GM12878 (cell line): ENCODE data around the gene PRKCG. TPM values are rescaled to one million over a fixed set of nuclear protein-coding genes. Genes with fewer than 3 reads are reported as not detected.
"Not testable (repeated sequence)": the region's sequence is repeated elsewhere in the genome, so short reads cannot be mapped to it uniquely, and the experiment has no call there.

ENCODE experiments used
- ATAC-seq: fragments of 200-7000 bp; cut with Tn5 transposase; 3 replicates; pipeline ENCODE4 v1.9.1; 2020; ENCODE audit warnings: mild to moderate bottlenecking, moderate library complexity
- BruUV-seq: library from RNA; stranded (reverse); fragments of 400-500 nt; replicated peaks from 2 replicates; lab custom pipeline; 2021; lab: Mats Ljungman, UMichigan
- CTCF ChIA-PET: fragments of 300-600 bp; sonication (Branson Sonifier 250); formaldehyde crosslinking; extraction: SDS; loops from one replicate; lab custom pipeline; 2021; ENCODE audit warnings: inconsistent platforms; lab: Yijun Ruan, JAX
- POLR2A ChIA-PET: fragments of 350-600 bp; formaldehyde crosslinking; extraction: SDS; loops from one replicate; lab custom pipeline; 2021; ENCODE audit warnings: inconsistent platforms; lab: Charles Lee
- RAD21 ChIA-PET: fragments of 300-600 bp; sonication (Branson Sonifier 250); formaldehyde crosslinking; loops from one replicate; lab custom pipeline; 2023; ENCODE audit warnings: antibody characterized with exemption; ENCODE audit not compliant: unreplicated experiment; lab: Charles Lee
- SMC1A ChIA-PET: fragments of 300-600 bp; sonication (Branson Sonifier 250); formaldehyde crosslinking; loops from one replicate; lab custom pipeline; 2023; ENCODE audit not compliant: unreplicated experiment, uncharacterized antibody; lab: Charles Lee
- DNase-seq: peaks from one replicate; pipeline ENCODE4 v3.0.0-alpha.2; 2011; ENCODE audit warnings: low read depth, low spot score
- FAIRE-seq: peaks from 3 replicates; lab custom pipeline; 2011; peaks lifted over from hg19 to GRCh38; lab: Jason Lieb, UNC
- H2AFZ ChIP-seq: 2 replicates; pipeline ENCODE4 v1.6.0; 2011; ENCODE audit warnings: low read depth, low read length, control low read depth; ENCODE audit not compliant: control insufficient read depth
- H3K27ac ChIP-seq: 2 replicates; pipeline ENCODE4 v1.5.1; 2011; ENCODE audit warnings: control low read depth; ENCODE audit not compliant: control insufficient read depth, insufficient read depth
- H3K27me3 ChIP-seq, 2 experiments: replicated peaks in 1 of 2; 2 replicates each; pipeline versions ENCODE4 v1.6.0 to v1.6.1; 2011; ENCODE audit warnings: low read length in 1 of 2; ENCODE audit not compliant: control insufficient read depth in 2 of 2, insufficient read depth in 2 of 2
- H3K36me3 ChIP-seq, 2 experiments: 2 replicates each; pipeline ENCODE4 v1.5.1; 2011; ENCODE audit warnings: low read length in 1 of 2; ENCODE audit not compliant: control insufficient read depth in 2 of 2, insufficient read depth in 2 of 2
- H3K4me1 ChIP-seq: 2 replicates; pipeline ENCODE4 v1.6.1; 2011; ENCODE audit warnings: mild to moderate bottlenecking, low read length, moderate library complexity, mixed read lengths; ENCODE audit not compliant: control insufficient read depth, insufficient read depth
- H3K4me2 ChIP-seq: 2 replicates; pipeline ENCODE4 v1.6.0; 2011; ENCODE audit warnings: control low read depth; ENCODE audit not compliant: control insufficient read depth, insufficient read depth
- H3K4me3 ChIP-seq: fragments of 200-600 bp; sonication (generic); 2 replicates; pipeline ENCODE4 v1.5.1; 2016
- H3K79me2 ChIP-seq: 2 replicates; pipeline ENCODE4 v1.6.0; 2011; ENCODE audit warnings: low read length; ENCODE audit not compliant: control insufficient read depth, insufficient read depth
- H3K9ac ChIP-seq: 2 replicates; pipeline ENCODE4 v1.8.0; 2011; ENCODE audit warnings: low read length, control low read depth, mixed read lengths; ENCODE audit not compliant: control insufficient read depth, insufficient read depth
- H3K9me3 ChIP-seq: replicated peaks from 3 replicates; pipeline ENCODE4 v1.5.1; 2011; ENCODE audit warnings: mild to moderate bottlenecking, low read length; ENCODE audit not compliant: control insufficient read depth, insufficient read depth
- H4K20me1 ChIP-seq: 2 replicates; pipeline ENCODE4 v1.6.0; 2011; ENCODE audit not compliant: control insufficient read depth, insufficient read depth
- EZH2 ChIP-seq: IDR thresholded peaks from 2 replicates; pipeline ENCODE4 v1.6.1; 2012; ENCODE audit warnings: low read depth, mild to moderate bottlenecking, control low read depth, inconsistent platforms, low read length, borderline replicate concordance; ENCODE audit not compliant: control insufficient read depth
- NFXL1 ChIP-seq: fragments of 450-650 bp; IDR thresholded peaks from 2 replicates; pipeline ENCODE4 v1.6.1; 2017; ENCODE audit warnings: antibody characterized with exemption, mild to moderate bottlenecking, borderline replicate concordance
- SRF ChIP-seq, 2 experiments: IDR thresholded peaks; 2 replicates each; pipeline ENCODE4 v1.6.1; 2011; ENCODE audit warnings: low read depth in 2 of 2, low read length in 2 of 2, mild to moderate bottlenecking in 1 of 2, moderate library complexity in 1 of 2
- WGBS: methylation state at CpG from one replicate; pipeline ENCODE4 v1.1.6; 2016; ENCODE audit warnings: low lambda C conversion rate; ENCODE audit not compliant: insufficient replicate concordance, insufficient coverage; ENCODE audit errors: missing lambda C conversion rate; 5-methylcytosine and 5-hydroxymethylcytosine counted together
- in situ Hi-C: fragments of 300-500 bp; cut with MboI; formaldehyde crosslinking; loops from 9 replicates; pipeline ENCODE4 v1.14.3; 2018; ENCODE audit warnings: mixed read lengths
- intact Hi-C: fragments of 100-400 bp; cut with micrococcal nuclease; formaldehyde crosslinking; loops from one replicate; pipeline ENCODE4 v1.14.2; 2022; ENCODE audit not compliant: unreplicated experiment
- polyA plus RNA-seq, 11 experiments: library from polyadenylated mRNA; depleted of rRNA in 4 of 11; unstranded in 6 of 11; stranded (reverse) in 5 of 11; fragments of >200 nt; fragmentation: Nextera tagmentation in 4 of 11; fragmentation: Illumina TruSeq in 1 of 11; extraction: Ambion mirVana in 4 of 11; extraction: Trizol in 1 of 11; gene quantifications; 1 replicate in 1 of 11; 2 replicates in 10 of 11; pipeline versions ENCODE4 v1.2.1 to v1.2.3, GENCODE V29; 2011 to 2016; ENCODE audit warnings: inconsistent platforms in 2 of 11, missing spikeins in 2 of 11, low read depth in 1 of 11
- total RNA-seq, 4 experiments: library from RNA; depleted of rRNA in 3 of 4; stranded (reverse); fragments of >200 nt in 3 of 4; fragmentation: Illumina TruSeq in 1 of 4; extraction: Trizol in 1 of 4; gene quantifications; 2 replicates each; pipeline versions ENCODE4 v1.2.1 to v1.2.3, GENCODE V29; 2013 to 2021

The PRKCG gene
- total and polyA plus RNA-seq, 10 of the 15 experiments (the other 5 are each of a cell fraction or from before 2014, with no cell fraction given) = not detected

- Histone ChIP-seq H3K9me3 (no peaks in the 10 kb centered on the region; the same call in 2 of the 3 replicates), H3K27ac (no peak overlapping the region; the same call in 1 of the 2 replicates), H3K4me1 (no peaks in the 10 kb centered on the region), H3K79me2 (no peaks in the 10 kb centered on the region), H4K20me1 (no peaks in the 10 kb centered on the region), H3K36me3 (no peaks in the 10 kb centered on the region), H2AFZ (no peak overlapping the region), H3K27me3 (no peaks in the 10 kb centered on the region), H3K9ac (no peak overlapping the region), H3K4me3 (no peak overlapping the region), H3K4me2 (peak overlapping the region; percentile 3; the same call in 1 of the 2 replicates)
- TF ChIP-seq SRF (IDR thresholded peaks at IDR 0.05; ENCODE audit: low read depth in 2 of 2, low read length in 2 of 2) = 0 out of 4 replicates have a peak, but pooled peaks of 1 of the 2 experiments have one; percentile 21
- no peak for TF ChIP-seq EZH2
- no peak for TF ChIP-seq NFXL1
- no peak for ATAC-seq
- 2% methylated on average over 33 of the region's 75 CpGs for WGBS
- ChIA-PET POLR2A (no interaction called here), CTCF (no interaction called here), SMC1A (no interaction called here), RAD21 (no interaction called here)
- BruUV-seq = no TSS peak
- in situ Hi-C loops (no loop called here), intact Hi-C loops (no loop called here)
- no peak for DNase-seq
- no peak for FAIRE-seq
These were observed 12.8 kb upstream of the PRKCG start for GRCh38 chr19:53868892-53869804.

- FAIRE-seq, H3K79me2 ChIP-seq, intact Hi-C loops, ATAC-seq, in situ Hi-C loops, DNase-seq, H3K4me3 ChIP-seq, H2AFZ ChIP-seq, H3K36me3 ChIP-seq, POLR2A ChIA-PET, H3K4me2 ChIP-seq, H3K27ac ChIP-seq, H3K9me3 ChIP-seq, SMC1A ChIA-PET, H3K4me1 ChIP-seq, CTCF ChIA-PET, H3K27me3 ChIP-seq, RAD21 ChIA-PET, BruUV-seq, H4K20me1 ChIP-seq, H3K9ac ChIP-seq: not testable (repeated sequence)
- 40% methylated on average over 2 of the region's 24 CpGs for whole genome bisulfite sequencing
These were observed 12.1 kb upstream of the PRKCG start for GRCh38 chr19:53869805-53870484.
